GM06990 (cell line): ENCODE results near the gene ITGA2B.

Experiments
- DNase-seq: peaks from one replicate; pipeline ENCODE4 v3.0.0-alpha.2; 2011; ENCODE audit not compliant: insufficient read length; ENCODE audit errors: extremely low read depth
- H3K27me3 ChIP-seq: replicated peaks from 2 replicates; pipeline ENCODE4 v1.6.0; 2011; ENCODE audit warnings: low read length; ENCODE audit not compliant: control insufficient read depth, insufficient read depth
- H3K36me3 ChIP-seq: 2 replicates; pipeline ENCODE4 v1.5.1; 2011; ENCODE audit warnings: low read length; ENCODE audit not compliant: control insufficient read depth, insufficient read depth
- H3K4me3 ChIP-seq: replicated peaks from 2 replicates; pipeline ENCODE4 v1.5.1; 2011; ENCODE audit warnings: low read depth, mild to moderate bottlenecking, control low read depth, low read length
- TF ChIP-seq, protein P1 (sequence below): IDR thresholded peaks from 2 replicates; pipeline ENCODE4 v1.5.1; 2011; ENCODE audit warnings: low read length, control low read depth, mild to moderate bottlenecking, inconsistent platforms; ENCODE audit not compliant: insufficient read depth, poor library complexity, severe bottlenecking

ITGA2B gene

DNA sequence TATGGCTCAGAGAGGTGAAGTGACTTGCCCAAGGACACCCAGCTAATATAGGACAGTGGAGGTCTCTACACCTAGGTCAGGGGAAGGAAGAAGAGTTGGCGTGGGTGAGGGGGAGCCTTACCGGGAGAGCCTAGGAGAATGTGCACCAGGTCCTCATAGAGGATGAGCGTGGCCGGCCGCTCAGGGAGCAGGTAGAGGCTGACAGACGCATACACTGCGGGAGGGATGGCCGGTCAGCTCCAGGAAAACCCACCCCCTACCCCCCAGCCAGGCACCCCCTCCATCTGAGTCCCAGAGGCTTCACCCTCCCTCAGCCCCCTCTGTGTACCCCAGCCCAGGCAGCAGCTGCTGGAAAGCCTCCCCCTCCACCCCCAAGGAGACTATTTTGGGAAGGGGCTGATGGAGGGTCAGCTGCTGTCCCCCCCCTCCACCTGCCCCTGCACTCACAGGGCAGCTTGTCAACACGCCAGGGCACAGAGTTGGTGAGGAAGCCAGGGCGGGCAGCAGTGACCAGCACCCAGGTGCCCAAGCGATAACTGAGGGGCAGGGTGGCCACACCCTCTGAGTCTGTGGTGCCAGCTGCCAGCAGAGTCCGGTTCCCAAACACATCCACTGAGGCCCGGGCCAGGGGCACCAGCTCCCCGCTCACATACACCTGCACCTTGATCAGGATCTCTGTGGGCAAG, 29.8 kb downstream of the ITGA2B start:
- TF ChIP-seq, protein P1, sequence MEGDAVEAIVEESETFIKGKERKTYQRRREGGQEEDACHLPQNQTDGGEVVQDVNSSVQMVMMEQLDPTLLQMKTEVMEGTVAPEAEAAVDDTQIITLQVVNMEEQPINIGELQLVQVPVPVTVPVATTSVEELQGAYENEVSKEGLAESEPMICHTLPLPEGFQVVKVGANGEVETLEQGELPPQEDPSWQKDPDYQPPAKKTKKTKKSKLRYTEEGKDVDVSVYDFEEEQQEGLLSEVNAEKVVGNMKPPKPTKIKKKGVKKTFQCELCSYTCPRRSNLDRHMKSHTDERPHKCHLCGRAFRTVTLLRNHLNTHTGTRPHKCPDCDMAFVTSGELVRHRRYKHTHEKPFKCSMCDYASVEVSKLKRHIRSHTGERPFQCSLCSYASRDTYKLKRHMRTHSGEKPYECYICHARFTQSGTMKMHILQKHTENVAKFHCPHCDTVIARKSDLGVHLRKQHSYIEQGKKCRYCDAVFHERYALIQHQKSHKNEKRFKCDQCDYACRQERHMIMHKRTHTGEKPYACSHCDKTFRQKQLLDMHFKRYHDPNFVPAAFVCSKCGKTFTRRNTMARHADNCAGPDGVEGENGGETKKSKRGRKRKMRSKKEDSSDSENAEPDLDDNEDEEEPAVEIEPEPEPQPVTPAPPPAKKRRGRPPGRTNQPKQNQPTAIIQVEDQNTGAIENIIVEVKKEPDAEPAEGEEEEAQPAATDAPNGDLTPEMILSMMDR: no peak
- Histone ChIP-seq H3K27me3 (no peaks in the 10 kb centered on the region), H3K4me3 (no peak overlapping the region), H3K36me3 (no peaks in the 10 kb centered on the region)
- no peak for DNase-seq

DNA sequence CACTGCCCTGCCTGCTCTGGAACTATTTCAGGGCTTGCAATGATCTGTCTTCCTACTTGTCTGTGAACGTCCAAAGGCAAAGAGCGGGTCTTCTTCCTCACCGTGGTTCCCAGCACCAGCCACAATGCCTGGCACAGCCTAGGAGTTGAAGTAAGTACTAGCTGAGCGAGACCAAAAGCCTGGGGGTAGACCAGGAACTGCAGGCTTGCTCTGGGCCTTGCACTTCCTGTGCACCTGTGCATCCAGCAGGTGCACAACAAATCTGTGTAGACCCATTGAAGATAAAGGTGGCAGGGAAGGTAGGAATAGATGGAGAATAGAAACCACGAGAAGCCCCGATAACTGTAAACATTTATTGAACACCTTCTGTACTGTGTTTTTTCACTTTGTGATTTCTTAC, 30.4 kb downstream of the ITGA2B start:
- H3K36me3 ChIP-seq: no peaks in the 10 kb centered on the region
- TF ChIP-seq, protein P1: no peak
- H3K27me3 ChIP-seq: no peaks in the 10 kb centered on the region
- DNase-seq: no peak
- no peak overlapping the region for H3K4me3 ChIP-seq

DNA sequence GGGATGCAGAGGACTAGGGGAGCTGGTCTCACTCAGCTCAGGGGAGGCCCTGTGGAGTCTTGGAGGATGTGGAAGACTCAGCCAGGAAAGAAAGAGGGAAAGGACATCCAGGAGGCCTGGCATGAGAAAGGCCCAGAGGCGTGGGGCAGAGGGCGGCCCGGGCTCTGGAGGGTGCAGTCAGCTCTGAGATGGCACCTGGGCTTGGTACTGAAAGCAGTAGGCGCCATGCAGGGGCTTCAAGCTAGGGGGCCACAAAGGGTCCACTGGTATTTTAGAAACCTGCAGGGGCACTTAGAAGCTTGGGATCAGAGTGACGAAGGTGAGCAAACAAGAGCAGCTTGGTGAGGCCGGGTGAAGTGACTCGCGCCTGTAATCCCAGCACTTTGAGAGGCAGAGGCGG, 31.4 kb downstream of the ITGA2B start:
- Histone ChIP-seq H3K4me3 (no peak overlapping the region), H3K36me3 (no peaks in the 10 kb centered on the region; the same call in 1 of the 2 replicates), H3K27me3 (no peaks in the 10 kb centered on the region)
- TF ChIP-seq, protein P1: no peak
- DNase-seq: no peak

GRCh38 chr17:44356241-44356640, 33.2 kb downstream of the ITGA2B start:
- no peak for DNase-seq
- Histone ChIP-seq H3K36me3 (peaks cover 17% of the 10 kb centered on the region), H3K4me3 (no peak overlapping the region), H3K27me3 (no peaks in the 10 kb centered on the region)
- TF ChIP-seq, protein P1: peak; percentile 9

GRCh38 chr17:44355642-44356099, 33.8 kb downstream of the ITGA2B start:
- TF ChIP-seq, protein P1: no peak
- no peaks in the 10 kb centered on the region for H3K27me3 ChIP-seq
- H3K36me3 ChIP-seq: peaks cover 22% of the 10 kb centered on the region
- no peak overlapping the region for H3K4me3 ChIP-seq
- no peak for DNase-seq
